CD4-positive, alpha-beta T cell treated with Interferon gamma for 1 hour (primary cell): Measurements from ENCODE around the gene SMAD7.

Source experiments
- DNase-seq: peaks from one replicate; pipeline ENCODE4 v3.0.0-alpha.2; 2020

SMAD7 gene

DNA sequence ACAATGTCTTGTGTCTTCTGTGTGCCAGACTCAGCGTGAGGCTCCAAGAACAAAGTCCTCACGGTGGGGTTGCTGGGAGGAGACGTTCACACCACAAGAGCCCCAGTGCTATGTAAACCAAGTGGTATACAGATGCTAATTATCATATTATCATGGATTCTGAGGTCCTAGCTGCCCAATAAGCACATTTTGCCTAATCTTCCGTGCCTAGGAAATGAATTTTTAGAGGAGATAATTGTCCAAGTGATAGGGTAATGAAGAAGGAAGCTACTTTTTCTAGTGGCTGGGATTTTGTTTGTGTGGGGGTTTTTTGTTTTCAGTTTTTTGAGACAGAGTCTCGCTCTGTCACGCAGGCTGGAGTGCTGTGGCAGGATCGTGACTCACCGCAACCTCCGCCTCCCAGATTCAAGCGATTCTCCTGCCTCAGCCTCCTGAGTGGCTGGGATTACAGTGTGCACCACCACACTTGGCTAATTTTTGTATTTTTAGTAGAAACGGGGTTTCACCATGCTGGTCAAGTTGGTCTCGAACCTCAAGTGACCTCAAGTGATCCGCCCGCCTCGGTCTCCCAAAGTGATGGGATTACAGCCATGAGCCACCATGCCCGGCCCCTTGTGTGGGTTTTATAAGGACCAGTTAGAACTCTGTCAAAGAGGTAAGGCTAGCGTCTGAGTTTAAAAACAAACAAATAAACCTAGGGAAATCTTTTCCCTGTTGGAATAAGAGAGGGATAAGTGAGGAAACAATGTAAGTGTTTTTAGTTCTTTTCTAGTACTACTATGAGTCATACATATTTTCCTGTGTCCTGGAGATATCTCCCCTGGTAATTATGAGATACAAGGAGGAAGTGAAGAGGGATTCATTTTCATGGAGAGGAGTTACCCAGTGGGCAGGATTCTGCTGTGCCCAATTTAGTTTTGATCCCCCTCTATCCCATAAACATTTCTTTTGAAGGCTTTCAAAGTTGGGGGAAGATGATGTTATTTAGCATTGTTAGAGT, 9.5 kb upstream of the SMAD7 start:
- DNase-seq: no peak

GRCh38 chr18:48959551-48959920, 8.8 kb upstream of the SMAD7 start:
- no peak for DNase-seq

DNA sequence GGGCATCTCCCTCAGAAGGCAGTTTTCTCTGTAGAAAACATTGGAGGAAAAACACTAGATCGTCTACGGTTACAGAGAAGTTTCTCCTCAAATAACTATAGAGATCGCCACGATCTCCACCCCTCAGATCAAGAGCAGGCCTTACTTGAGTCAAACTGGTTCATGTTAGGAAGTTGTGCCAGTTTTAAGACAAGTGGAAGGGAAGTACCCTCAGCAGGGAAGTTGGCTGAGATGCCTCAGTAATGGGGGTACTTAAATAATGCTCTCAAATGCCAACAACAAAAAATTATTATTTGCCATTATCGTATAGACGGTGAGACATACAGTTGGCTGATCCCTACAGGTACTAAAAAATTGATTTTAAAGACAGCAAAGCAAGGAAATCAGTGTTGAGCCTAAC, 8.2 kb upstream of the SMAD7 start:
- no peak for DNase-seq

DNA sequence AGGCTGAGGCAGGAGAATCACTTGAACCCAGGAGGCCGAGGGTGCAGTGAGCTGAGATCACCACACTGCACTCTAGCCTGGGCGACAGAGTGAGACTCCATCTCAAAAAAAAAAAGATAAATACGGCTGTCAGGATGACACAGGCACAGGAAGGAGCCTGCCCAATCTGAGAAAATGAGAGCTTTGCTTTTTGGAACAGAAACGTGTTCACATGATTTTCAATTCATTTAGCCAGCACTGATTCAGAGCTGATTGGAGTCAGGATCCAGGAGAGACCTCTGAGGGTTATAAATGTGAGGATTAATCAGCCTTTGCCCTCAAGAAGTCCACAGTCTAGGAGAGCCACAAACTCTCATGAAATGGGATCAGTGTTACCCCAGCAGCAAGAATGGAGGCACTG, 6.9 kb upstream of the SMAD7 start:
- no peak for DNase-seq

- DNase-seq: no peak
These were observed 6.4 kb upstream of the SMAD7 start for GRCh38 chr18:48957136-48957535.

- DNase-seq: no peak
These were observed 5.6 kb upstream of the SMAD7 start for GRCh38 chr18:48956356-48956755.

DNA sequence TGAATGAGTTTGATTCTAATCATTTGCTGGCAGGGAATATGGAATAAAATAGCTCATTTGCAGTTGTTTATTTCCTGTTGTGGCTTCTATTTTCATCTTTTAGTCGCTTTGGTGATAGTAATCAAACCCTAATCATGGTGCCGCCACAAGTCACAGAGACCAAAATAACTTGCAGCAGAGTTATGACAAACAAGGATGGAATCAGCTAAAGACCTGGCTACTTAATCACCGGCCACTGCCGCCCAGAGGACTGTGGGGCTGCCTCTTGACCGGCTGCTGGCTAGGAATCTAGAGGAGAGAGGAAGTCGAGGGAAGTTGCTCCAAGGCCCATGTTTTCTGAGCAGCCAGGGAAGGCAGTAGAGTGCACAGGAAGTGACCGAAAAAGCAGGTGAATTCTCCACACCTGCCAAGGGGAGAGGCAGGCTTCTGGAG, 5.1 kb upstream of the SMAD7 start:
- no peak for DNase-seq

- no peak for DNase-seq
These were observed 4.4 kb upstream of the SMAD7 start for GRCh38 chr18:48954886-48955819.

GRCh38 chr18:48953104-48953706, 2.4 kb upstream of the SMAD7 start:
- DNase-seq: no peak

GRCh38 chr18:48952287-48953103, 1.7 kb upstream of the SMAD7 start:
- DNase-seq: peak; percentile 63

- peak; percentile 89 for DNase-seq
These were observed 902 bp upstream of the SMAD7 start for GRCh38 chr18:48951448-48952286.

DNA sequence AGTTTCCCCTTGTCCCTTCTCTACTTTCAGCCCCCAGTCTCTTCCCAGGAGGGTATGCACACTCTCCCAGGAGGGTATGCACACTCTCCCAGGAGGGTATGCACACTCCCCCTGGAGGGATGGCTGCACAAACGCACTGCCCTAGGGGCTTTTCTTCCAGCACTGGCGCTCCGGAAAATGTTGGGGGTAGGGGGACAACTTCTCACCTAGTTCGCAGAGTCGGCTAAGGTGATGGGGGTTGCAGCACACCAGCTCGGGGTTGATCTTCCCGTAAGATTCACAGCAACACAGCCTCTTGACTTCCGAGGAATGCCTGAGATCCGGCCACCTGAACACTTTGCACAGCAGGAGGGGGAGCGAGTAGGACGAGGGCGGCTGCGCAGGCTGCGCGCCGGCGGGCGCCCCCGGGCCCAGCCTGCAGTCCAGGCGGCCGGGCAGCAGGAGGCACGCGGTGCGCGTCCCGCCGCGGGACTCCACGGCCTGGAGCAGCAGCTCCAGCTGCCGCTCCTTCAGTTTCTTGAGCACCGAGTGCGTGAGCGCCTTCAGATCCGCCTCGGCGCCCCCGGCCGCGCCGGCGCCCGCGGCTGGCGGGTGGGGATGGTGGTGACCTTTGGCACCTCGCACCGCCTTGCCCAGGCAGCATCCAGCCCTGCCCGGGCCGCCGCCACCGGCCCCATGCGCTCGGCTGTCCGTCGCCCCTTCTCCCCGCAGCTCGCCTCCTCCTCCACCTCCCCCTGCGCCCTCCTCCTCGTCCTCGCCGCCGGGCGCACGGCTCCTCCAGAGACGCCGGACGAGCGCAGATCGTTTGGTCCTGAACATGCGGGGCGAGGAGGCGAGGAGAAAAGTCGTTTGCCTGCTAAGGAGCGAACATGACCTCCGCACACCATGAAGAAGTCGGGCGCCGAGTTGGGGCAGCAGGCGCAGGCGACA, 894 bp downstream of the SMAD7 start:
- peak; percentile 33 for DNase-seq

DNA sequence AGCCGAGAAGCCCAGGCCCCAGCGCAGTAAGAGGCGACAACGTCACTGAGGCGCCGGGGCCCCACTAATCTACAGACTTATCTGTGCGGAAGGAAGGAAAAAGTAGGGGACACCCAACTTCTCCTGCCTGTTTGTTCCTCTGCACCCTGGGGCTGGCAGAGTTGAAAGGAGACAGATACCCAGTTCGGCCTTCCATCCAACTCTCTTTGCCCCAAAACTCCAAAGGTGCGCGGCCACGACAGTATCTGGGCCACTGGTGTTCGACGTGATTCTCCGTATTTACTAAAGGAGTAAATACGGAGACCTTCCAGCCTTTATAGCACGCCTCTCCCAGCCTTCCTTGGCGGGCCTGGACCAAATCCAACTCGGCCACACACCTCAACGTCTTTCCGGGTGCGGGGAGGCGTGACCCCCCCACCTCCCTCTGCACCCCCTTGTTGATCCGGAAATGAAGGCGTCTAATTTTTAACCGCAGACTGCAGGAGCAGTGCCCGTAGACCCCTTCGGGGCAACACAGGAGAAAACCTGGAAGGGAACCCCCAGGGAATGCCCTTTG, 1.6 kb downstream of the SMAD7 start:
- DNase-seq: peak; percentile 57

DNA sequence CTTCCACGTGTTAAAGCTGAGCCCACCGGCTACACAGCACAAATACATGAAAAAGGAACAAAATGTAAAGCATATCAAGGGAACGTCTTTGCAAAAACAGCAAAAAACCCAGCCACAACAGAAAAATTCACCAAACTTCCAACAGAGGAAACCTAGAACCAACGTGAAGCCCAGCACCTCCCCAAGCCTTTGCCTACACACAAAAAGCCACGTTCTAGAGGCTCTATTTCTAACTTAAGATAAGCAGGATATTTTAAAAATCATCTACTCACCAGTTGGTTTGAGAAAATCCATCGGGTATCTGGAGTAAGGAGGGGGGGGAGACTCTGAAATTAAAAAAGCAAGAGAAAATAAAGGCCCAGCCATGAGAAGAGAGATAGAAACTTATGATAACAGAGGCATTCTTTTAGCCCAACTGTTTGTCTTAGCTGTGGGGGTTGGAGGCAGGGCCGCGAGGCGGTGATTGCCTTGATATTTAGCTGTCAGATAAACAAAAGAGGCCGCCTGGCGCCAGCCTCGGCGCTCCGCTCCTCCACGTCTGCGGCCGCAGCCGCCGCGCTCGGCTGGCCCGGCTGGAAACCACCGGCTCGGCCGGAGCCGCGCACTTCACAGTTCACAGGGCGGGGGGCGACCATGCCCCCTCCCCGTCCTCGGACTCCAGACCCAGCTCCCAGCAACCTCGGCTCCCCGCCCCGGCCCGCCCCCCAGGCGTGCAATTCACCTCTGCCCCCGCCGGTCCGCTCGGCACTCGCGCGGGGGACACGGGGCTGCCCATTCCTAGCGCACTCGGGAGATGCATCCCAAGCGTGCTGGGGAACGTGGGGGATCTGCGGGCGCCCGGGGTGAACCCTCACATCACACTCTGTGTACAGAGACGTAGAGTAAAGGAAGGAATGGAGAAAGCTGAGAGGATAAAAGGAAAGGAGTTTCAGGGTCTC, 2.4 kb downstream of the SMAD7 start:
- peak; percentile 71 for DNase-seq

GRCh38 chr18:48947560-48947959, 3.2 kb downstream of the SMAD7 start:
- DNase-seq: no peak

- DNase-seq: no peak
These were observed 3.7 kb downstream of the SMAD7 start for GRCh38 chr18:48947092-48947491.

DNA sequence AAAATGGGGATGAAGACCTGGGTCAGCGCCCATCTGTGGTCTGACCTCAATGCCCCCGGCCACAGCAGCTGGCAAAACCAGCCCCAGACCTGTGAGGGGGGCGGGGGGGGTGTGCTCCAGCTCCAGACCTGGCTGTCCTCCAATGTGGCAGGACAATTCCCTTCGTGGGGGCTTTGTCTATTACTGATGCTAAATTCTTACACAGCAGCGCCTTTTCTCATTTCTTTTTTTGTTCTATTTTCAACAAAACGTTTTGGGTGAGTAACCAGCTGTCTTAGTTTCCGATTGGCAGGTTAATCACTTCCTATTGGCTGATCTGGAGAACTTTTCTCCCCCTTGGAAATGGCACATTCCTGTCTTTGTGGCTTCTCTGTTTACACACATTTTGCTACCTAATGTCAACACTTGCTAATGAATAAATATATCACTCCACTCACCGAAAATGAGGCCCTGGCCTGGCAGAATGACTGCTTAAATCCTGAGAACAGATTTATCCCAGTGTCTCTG, 4.4 kb downstream of the SMAD7 start:
- DNase-seq: no peak

GRCh38 chr18:48945953-48946217, 4.9 kb downstream of the SMAD7 start:
- DNase-seq: no peak

DNA sequence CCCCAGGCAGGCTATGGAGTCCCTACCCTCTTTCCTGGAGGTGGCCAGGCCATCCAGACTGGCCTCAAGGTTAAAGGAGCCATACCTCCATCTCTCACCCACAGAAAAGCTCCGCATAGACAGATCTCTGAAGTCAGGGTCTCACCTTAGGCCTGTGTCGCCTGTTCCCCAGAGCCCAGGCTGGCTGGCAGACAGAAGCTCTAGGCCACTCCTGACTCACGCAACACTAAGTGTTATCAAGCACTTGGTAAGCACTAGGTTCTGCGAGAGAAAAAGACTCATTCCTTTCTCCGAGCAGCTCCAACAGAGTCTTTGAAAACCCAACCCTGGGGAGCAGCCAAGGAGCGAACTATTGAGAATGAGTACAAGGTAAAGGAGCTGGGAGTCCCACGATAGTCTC, 6.1 kb downstream of the SMAD7 start:
- DNase-seq: no peak
